GM18909 (cell line): Measurements from ENCODE around the gene NECTIN4.
A peak's percentile ranks its signal among the peaks of the same experiment; 100 is the strongest.
"Not testable (repeated sequence)": the region's sequence is repeated elsewhere in the genome, so short reads cannot be mapped to it uniquely, and the experiment has no call there.

Experiments
- ATAC-seq: cut with Tn5 transposase; IDR thresholded peaks from one replicate; pipeline ENCODE4 v1.9.1; 2021; ENCODE audit warnings: mild to moderate bottlenecking; ENCODE audit not compliant: unreplicated experiment, poor library complexity

The NECTIN4 gene

GRCh38 chr1:161065681-161066080 is 23.7 kb downstream of the NECTIN4 start:
- not testable (repeated sequence) for ATAC-seq

GRCh38 chr1:161063936-161064335 is 25.4 kb downstream of the NECTIN4 start:
- not testable (repeated sequence) for ATAC-seq

GRCh38 chr1:161061419-161061818 is 27.9 kb downstream of the NECTIN4 start:
- no peak for ATAC-seq

- no peak for ATAC-seq
These were observed 30.1 kb downstream of the NECTIN4 start for GRCh38 chr1:161059293-161059692.

- no peak for ATAC-seq
These were observed 34.6 kb downstream of the NECTIN4 start for GRCh38 chr1:161054805-161055204.

- no peak for ATAC-seq
These were observed 35.1 kb downstream of the NECTIN4 start for GRCh38 chr1:161054232-161054631.

- no peak for ATAC-seq
These were observed 36.5 kb downstream of the NECTIN4 start for GRCh38 chr1:161052899-161053298.

- ATAC-seq = no peak
These were observed 38.1 kb downstream of the NECTIN4 start for GRCh38 chr1:161051219-161051618.

GRCh38 chr1:161048949-161049722 is 40.2 kb downstream of the NECTIN4 start:
- ATAC-seq = no peak

- ATAC-seq = no peak
These were observed 41.6 kb downstream of the NECTIN4 start for GRCh38 chr1:161047436-161048420.

- ATAC-seq = peak; percentile 30
These were observed 42.6 kb downstream of the NECTIN4 start for GRCh38 chr1:161046605-161047228.

GRCh38 chr1:161045736-161046604 is 43.4 kb downstream of the NECTIN4 start, which contains the start of gene USF1:
TSS of gene USF1 (minus strand) at chr1:161045977. CDS start at chr1:161043275, 2,702 bp downstream.
- ATAC-seq = peak; percentile 68

- ATAC-seq = peak; percentile 55
These were observed 44.2 kb downstream of the NECTIN4 start for GRCh38 chr1:161044908-161045735.

- ATAC-seq = no peak
These were observed 44.8 kb downstream of the NECTIN4 start for GRCh38 chr1:161044535-161044907.

- no peak for ATAC-seq
These were observed 49.8 kb downstream of the NECTIN4 start for GRCh38 chr1:161039546-161039945.

GRCh38 chr1:161039154-161039545 is 50.2 kb downstream of the NECTIN4 start:
- no peak for ATAC-seq

- ATAC-seq = peak; percentile 88
These were observed 50.7 kb downstream of the NECTIN4 start, which contains the start of gene TSTD1 for GRCh38 chr1:161038523-161039153. TSS of gene TSTD1 (minus strand) at chr1:161038964. CDS start at chr1:161038889, 75 bp downstream.
